Esophagus muscularis mucosa (tissue), 3 donors: ENCODE data around the gene POFUT2.

Experiments used
- CTCF ChIP-seq, 3 experiments: fragments of 200-600 bp in 2 of 3; fragments of 450-650 bp in 1 of 3; sonication (generic) in 2 of 3; IDR thresholded peaks; one replicate each; pipeline ENCODE4 v1.5.1; 2017 to 2019; ENCODE audit warnings: antibody characterized with exemption in 3 of 3, mild to moderate bottlenecking in 2 of 3, moderate library complexity in 1 of 3
- POLR2A ChIP-seq: fragments of 450-650 bp; IDR thresholded peaks from one replicate; pipeline ENCODE4 v1.6.1; 2017; ENCODE audit warnings: antibody characterized with exemption, moderate library complexity, mild to moderate bottlenecking, low read depth

DNA sequence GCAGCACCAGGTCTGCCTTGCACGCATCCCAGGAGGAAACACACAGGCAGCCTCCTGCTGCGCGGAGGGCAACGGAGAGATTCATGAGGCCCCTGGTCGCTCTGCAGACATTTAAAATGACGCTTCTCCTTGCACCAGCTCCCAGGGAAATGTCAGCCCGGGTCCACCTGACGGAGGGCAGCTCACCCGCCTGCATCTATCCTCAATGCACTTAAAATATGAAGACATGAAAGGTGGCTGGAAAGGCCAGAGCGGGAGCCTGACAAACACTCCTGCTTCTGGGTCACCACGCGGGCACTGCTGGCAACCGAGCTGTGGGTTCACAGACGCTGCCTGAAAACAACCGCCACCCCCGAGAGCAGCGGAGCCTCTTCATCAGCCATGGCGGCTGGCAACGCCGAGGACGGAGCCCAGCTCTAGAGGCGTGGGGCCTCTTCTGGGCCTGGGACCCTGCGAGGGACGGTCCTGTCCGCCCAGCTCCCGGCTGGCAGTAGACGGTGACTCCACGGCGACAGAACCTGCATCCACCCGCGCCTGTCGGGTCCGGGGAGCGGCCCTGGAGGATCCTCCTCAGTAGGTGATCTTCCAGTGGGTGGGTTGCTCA is 22.7 kb downstream of the POFUT2 start:
- no peak for TF ChIP-seq POLR2A
- TF ChIP-seq CTCF (IDR thresholded peaks at IDR 0.05): no peak
